ENCODE results near the gene PTPRD. TPM values are rescaled to one million over a fixed set of nuclear protein-coding genes. Genes with fewer than 3 reads are reported as not detected.
A peak's percentile ranks its signal among the peaks of the same experiment; 100 is the strongest.

PTPRD gene
- total and polyA plus RNA-seq, 9 donors: 16.2 to 231 (median 85.8) TPM

- Histone ChIP-seq H3K36me3 (no peaks in the 10 kb centered on the region), H3K27ac (peak overlapping the region in 1 of 2 donors; percentile 21), H3K4me3 (no peak overlapping the region), H3K9me3 (no peaks in the 10 kb centered on the region), H3K27me3 (no peaks in the 10 kb centered on the region), H3K4me1 (ENCODE audit: insufficient read depth) (peaks cover 10% of the 10 kb centered on the region)
- WGBS, 3 donors: 5 to 38% (median 20%) methylated on average over 1 of the region's 1 CpG
- TF ChIP-seq POLR2A (IDR thresholded peaks at IDR 0.05) (no peak), EP300 (IDR thresholded peaks at IDR 0.05) (no peak), CTCF (IDR thresholded peaks at IDR 0.05) (no peak)
- no peak for DNase-seq
- intact Hi-C loops (cut with DNase I): no loop called here
Measured at GRCh38 chr9:8832955-8833354, 1779.8 kb downstream of the PTPRD start.

- Histone ChIP-seq H3K27ac (peak overlapping the region in 1 of 2 donors; percentile 21), H3K4me3 (no peak overlapping the region), H3K27me3 (no peaks in the 10 kb centered on the region), H3K9me3 (no peaks in the 10 kb centered on the region), H3K36me3 (no peaks in the 10 kb centered on the region), H3K4me1 (ENCODE audit: insufficient read depth) (peaks cover 10% of the 10 kb centered on the region)
- DNase-seq: no peak
- intact Hi-C loops (cut with DNase I): no loop called here
- 49 to 63% (median 58%) methylated on average over 1 of the region's 1 CpG for WGBS, 3 donors
- TF ChIP-seq CTCF (IDR thresholded peaks at IDR 0.05): no peak
- TF ChIP-seq EP300 (IDR thresholded peaks at IDR 0.05): no peak
- no peak for TF ChIP-seq POLR2A (IDR thresholded peaks at IDR 0.05)
Measured at GRCh38 chr9:8832386-8832785, 1780.4 kb downstream of the PTPRD start.

GRCh38 chr9:8831568-8831967 is 1781.2 kb downstream of the PTPRD start:
- 9 to 28% (median 13%) methylated on average over 2 of the region's 2 CpGs for WGBS, 3 donors
- Histone ChIP-seq H3K4me1 (ENCODE audit: insufficient read depth) (peaks cover 5% of the 10 kb centered on the region), H3K4me3 (no peak overlapping the region), H3K27ac (no peak overlapping the region), H3K36me3 (no peaks in the 10 kb centered on the region), H3K9me3 (no peaks in the 10 kb centered on the region), H3K27me3 (no peaks in the 10 kb centered on the region)
- intact Hi-C loops (cut with DNase I): no loop called here
- TF ChIP-seq EP300 (IDR thresholded peaks at IDR 0.05): no peak
- no peak for TF ChIP-seq CTCF (IDR thresholded peaks at IDR 0.05)
- no peak for TF ChIP-seq POLR2A (IDR thresholded peaks at IDR 0.05)
- no peak for DNase-seq

- no peaks in the 10 kb centered on the region for H3K9me3 ChIP-seq
- TF ChIP-seq CTCF (IDR thresholded peaks at IDR 0.05) (no peak), POLR2A (IDR thresholded peaks at IDR 0.05) (no peak), EP300 (IDR thresholded peaks at IDR 0.05) (no peak)
- intact Hi-C loops (cut with DNase I): no loop called here
- no peak for DNase-seq
- no peak overlapping the region for H3K4me3 ChIP-seq
- H3K27me3 ChIP-seq: no peaks in the 10 kb centered on the region
- no peak overlapping the region for H3K27ac ChIP-seq
- peaks cover 1% of the 10 kb centered on the region for H3K4me1 ChIP-seq (ENCODE audit: insufficient read depth)
- WGBS, 3 donors: 94 to 95% (median 94%) methylated on average over 2 of the region's 2 CpGs
- H3K36me3 ChIP-seq: no peaks in the 10 kb centered on the region
Measured at GRCh38 chr9:8826281-8826680, 1786.5 kb downstream of the PTPRD start.

Data from ovary (tissue), 9 donors.